Measurements from ENCODE around the gene TLDC2.
A peak's percentile ranks its signal among the peaks of the same experiment; 100 is the strongest.
"Not testable (repeated sequence)": the region's sequence is repeated elsewhere in the genome, so short reads cannot be mapped to it uniquely, and the experiment has no call there.

The TLDC2 gene

GRCh38 chr20:36890586-36890985, 14.6 kb downstream of the TLDC2 start:
- DNase-seq (ENCODE audit: low read depth): no peak
- H3K4me3 ChIP-seq (ENCODE audit: low read depth, low read length): no peak overlapping the region

DNA sequence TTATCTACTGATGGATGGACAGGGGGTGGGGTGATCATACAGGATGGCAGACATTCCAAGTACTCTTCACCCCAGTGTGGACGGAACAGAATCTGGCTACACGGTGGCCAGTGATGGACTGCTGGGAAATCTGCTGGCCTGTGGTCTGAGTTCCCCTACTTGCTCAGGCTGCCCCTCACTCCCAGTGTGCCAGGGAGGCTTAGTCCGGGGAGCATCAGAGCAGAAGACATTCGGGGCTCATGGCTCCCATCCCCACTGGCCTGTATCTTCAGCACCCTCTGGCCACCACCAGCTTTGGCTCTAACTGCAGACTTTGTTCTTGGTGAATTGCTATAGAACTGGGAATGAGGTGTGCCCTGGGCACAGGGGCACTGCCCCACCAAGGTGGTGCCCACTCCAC, 15.3 kb downstream of the TLDC2 start:
- DNase-seq (ENCODE audit: low read depth): no peak
- H3K4me3 ChIP-seq (ENCODE audit: low read depth, low read length): no peak overlapping the region

DNA sequence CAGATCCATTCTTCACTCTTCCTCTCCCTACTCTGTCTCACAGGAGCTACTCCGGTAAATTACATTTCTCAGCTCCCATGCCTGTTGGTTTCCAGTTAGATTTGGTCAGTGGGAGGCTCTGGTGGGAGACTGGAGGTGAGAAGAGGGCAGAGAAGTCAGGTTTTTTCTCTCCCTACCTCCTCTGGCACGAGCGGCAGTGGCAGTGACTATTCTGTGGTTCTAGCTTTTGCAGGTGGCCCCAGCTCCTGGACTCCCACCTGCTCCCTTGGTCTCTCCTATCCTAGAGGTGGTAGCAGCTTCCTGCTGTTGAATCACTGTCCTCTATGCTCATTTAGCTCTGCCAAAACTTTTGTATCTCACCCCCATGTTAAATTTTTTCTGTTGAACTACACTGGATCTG, 17.9 kb downstream of the TLDC2 start:
- DNase-seq (ENCODE audit: low read depth): no peak
- no peak overlapping the region for H3K4me3 ChIP-seq (ENCODE audit: low read depth, low read length)

DNA sequence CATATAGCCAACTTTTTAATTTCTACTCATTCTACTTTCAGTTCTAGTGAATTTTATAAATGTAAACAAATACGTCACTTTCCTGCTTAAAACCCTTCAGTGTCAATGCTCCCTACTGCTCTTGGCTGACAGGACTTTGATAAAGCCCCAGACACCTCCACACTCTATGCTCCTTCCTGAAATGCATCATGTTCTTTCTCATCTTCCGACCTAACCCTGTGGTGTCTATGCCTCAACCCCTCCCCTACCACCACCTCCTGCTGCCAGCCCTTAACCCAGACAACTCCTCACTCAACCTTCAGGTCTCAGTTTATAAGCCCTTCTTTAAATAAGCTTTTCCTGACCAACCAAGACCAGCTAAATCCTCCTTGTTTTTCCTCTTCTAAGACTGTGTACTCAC, 19.1 kb downstream of the TLDC2 start:
- H3K4me3 ChIP-seq (ENCODE audit: low read depth, low read length): no peak overlapping the region
- no peak for DNase-seq (ENCODE audit: low read depth)

GRCh38 chr20:36904690-36905089, 28.8 kb downstream of the TLDC2 start:
- H3K4me3 ChIP-seq (ENCODE audit: low read depth, low read length): no peak overlapping the region
- no peak for DNase-seq (ENCODE audit: low read depth)

GRCh38 chr20:36905566-36905965, 29.6 kb downstream of the TLDC2 start:
- not testable (repeated sequence) for DNase-seq (ENCODE audit: low read depth); H3K4me3 ChIP-seq (ENCODE audit: low read depth, low read length)

- H3K4me3 ChIP-seq (ENCODE audit: low read depth, low read length); DNase-seq (ENCODE audit: low read depth): not testable (repeated sequence)
Measured at GRCh38 chr20:36906086-36906485, 30.1 kb downstream of the TLDC2 start.

- DNase-seq (ENCODE audit: low read depth): no peak
- H3K4me3 ChIP-seq (ENCODE audit: low read depth, low read length): no peak overlapping the region
Measured at GRCh38 chr20:36908603-36909002, 32.7 kb downstream of the TLDC2 start.

- no peak for DNase-seq (ENCODE audit: low read depth)
- H3K4me3 ChIP-seq (ENCODE audit: low read depth, low read length): no peak overlapping the region
Measured at GRCh38 chr20:36916199-36916598, 40.3 kb downstream of the TLDC2 start.

DNA sequence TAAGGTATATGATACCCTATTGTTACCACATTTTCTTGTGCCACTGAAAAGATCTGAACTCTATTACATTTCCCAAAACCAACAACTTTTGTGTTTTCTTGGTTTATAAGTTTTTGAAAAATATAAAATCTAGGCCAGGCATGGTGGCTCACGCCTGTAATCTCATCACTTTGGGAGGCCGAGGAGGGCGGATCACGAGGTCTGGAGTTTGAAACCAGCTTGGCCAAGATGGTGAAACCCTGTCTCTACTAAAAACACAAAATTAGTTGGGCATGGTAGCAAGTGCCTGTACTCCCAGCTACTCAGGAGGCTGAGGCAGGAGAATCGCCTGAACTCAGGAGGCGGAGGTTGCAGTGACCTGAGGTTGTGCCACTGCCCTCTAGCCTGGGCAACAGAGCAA, 41.3 kb downstream of the TLDC2 start:
- no peak for DNase-seq (ENCODE audit: low read depth)

GRCh38 chr20:36917943-36918342, 42.0 kb downstream of the TLDC2 start:
- DNase-seq (ENCODE audit: low read depth): no peak
- no peak overlapping the region for H3K4me3 ChIP-seq (ENCODE audit: low read depth, low read length)

More for the DNA sequence above, 41.3 kb downstream of the TLDC2 start:
- no peak overlapping the region for H3K4me3 ChIP-seq (ENCODE audit: low read depth, low read length)

DNA sequence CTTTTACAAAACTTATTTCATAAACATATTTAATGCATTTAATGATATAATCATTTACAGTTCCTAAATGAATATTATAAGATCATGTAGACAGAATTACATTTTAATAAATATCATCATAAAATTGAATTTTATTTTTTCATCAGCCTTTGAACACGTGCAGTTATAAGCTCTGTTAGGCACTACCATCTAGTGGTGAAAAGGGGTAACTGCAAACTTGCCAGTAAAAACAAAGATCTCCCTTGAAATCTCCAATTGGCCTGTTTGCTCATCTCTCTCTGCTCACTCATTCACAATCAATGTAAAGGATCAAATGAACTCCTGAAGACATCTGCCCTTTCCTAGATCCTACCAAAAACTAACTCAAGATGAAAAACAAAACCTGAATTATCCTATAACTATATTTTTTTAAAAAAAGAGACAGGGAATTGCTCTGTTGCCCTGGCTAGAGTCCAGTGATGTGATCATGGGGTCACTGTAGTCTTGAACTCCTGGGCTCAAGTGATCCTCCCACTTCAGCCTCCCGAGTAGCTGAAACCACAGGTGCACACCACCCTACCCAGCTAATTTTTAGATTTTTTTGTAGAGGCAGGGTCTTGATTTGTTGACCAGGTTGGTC, 43.9 kb downstream of the TLDC2 start:
- H3K4me3 ChIP-seq (ENCODE audit: low read depth, low read length): no peak overlapping the region
- peak; percentile 10 for DNase-seq (ENCODE audit: low read depth)

- no peak overlapping the region for H3K4me3 ChIP-seq (ENCODE audit: low read depth, low read length)
- no peak for DNase-seq (ENCODE audit: low read depth)
Measured at GRCh38 chr20:36920334-36920730, 44.4 kb downstream of the TLDC2 start.

DNA sequence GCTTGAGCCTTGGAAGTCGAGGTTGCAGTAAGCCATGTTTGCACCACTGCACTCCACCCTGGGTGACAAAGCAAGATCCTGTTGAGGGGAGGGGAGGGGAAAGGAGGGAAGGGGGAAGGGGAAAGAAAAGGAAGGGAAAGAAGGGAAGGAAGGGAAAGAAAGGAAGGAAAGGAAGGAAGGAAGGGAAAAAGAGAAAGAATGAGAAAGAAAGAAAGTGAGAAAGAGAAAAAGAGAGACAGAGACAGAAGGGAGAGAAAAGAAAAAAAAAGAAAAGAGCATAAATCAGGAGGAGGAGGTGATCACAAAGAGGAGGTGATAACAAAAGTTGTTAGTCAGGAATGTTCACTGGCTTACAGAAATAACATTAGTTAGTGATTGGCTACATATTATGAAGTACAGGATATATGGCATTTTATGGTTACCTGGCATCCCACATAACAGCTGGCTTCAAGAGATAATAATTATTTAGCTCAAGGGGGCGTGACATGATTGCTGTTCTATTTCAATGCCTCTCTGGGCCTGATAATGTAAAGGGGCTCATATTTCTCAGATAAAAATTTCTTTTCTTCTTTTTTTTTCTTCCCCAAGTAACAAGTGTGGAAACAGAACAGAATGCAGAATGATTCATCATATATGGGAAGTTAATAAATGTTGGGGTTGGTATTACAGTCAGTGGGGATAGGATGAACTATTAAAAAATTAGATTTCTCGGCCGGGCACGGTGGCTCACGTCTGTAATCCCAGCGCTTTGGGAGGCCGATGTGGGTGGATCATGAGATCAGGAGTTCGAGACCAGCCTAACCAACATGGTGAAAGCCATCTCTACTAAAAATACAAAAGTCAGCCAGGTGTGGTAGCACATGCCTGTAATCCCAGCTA, 48.5 kb downstream of the TLDC2 start:
- no peak for DNase-seq (ENCODE audit: low read depth)
- H3K4me3 ChIP-seq (ENCODE audit: low read depth, low read length): no peak overlapping the region

- DNase-seq (ENCODE audit: low read depth): no peak
- H3K4me3 ChIP-seq (ENCODE audit: low read depth, low read length): no peak overlapping the region
Measured at GRCh38 chr20:36925234-36925633, 49.3 kb downstream of the TLDC2 start.

GRCh38 chr20:36926653-36927200, 50.8 kb downstream of the TLDC2 start:
- no peak overlapping the region for H3K4me3 ChIP-seq (ENCODE audit: low read depth, low read length)
- DNase-seq (ENCODE audit: low read depth): no peak

- DNase-seq (ENCODE audit: low read depth): no peak
- no peak overlapping the region for H3K4me3 ChIP-seq (ENCODE audit: low read depth, low read length)
Measured at GRCh38 chr20:36927704-36928103, 51.8 kb downstream of the TLDC2 start.

DNA sequence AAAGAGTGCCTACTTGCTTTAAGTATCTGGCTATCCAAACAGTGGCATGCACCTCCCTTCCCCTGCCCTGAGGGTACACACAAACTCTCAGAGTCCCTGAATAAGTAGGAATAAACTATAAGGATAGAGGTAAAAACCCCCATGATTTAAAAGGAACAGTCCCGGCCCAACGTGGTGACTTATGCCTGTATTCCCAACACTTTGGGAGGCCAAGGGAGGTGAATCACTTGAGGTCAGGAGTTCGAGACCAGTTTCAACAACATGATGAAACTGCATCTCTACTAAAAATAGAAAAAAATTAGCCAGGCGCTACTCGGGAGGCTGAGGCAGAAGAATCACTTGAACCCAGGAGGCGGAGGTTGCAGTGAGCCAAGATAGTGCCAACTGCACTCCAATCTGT, 53.4 kb downstream of the TLDC2 start:
- peak; percentile 10 for DNase-seq (ENCODE audit: low read depth)
- no peak overlapping the region for H3K4me3 ChIP-seq (ENCODE audit: low read depth, low read length)

DNA sequence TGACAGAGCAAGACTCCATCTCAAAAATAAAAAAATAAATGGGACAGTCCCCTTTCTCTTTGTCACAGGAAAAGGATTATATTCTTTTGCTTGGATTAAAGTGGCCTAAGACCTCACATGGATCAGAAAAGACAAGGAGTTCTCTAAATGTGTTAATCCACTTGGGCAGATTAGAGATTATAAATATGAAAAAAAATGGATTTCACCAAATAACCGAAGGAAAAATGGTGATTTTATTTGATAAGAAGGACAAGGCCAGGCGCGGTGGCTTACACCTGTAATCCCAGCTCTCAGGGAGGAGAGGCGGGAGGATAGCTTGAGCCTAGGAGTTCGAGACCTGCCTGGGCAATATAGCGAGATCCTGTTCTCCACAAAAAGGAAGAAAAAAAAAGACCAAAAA, 53.8 kb downstream of the TLDC2 start:
- H3K4me3 ChIP-seq (ENCODE audit: low read depth, low read length): no peak overlapping the region
- DNase-seq (ENCODE audit: low read depth): no peak

GRCh38 chr20:36932067-36932466, 56.1 kb downstream of the TLDC2 start:
- H3K4me3 ChIP-seq (ENCODE audit: low read depth, low read length); DNase-seq (ENCODE audit: low read depth): not testable (repeated sequence)

All from skeletal muscle cell (primary cell).